Smooth muscle cell (in vitro differentiated cells): Measurements from ENCODE around the gene PTS. TPM values are rescaled to one million over a fixed set of nuclear protein-coding genes. Genes with fewer than 3 reads are reported as not detected.

Source experiments
- DNase-seq: peaks from one replicate; lab custom pipeline; 2025; ENCODE audit not compliant: unreplicated experiment; lab: John Stamatoyannopoulos, UW
- H2AFZ ChIP-seq: fragments of 200-600 bp; sonication (generic); 2 replicates; pipeline ENCODE4 v1.6.0; 2016; ENCODE audit warnings: antibody characterized with exemption, low read depth, mild to moderate bottlenecking
- H3F3A ChIP-seq: fragments of 200-600 bp; sonication (generic); 2 replicates; pipeline ENCODE4 v1.6.0; 2017; ENCODE audit warnings: antibody characterized with exemption, low read depth
- H3K27ac ChIP-seq: fragments of 200-600 bp; sonication (generic); 2 replicates; pipeline ENCODE4 v1.5.1; 2016; ENCODE audit warnings: low read depth, mild to moderate bottlenecking
- H3K27me3 ChIP-seq: fragments of 200-600 bp; sonication (generic); 2 replicates; pipeline ENCODE4 v1.6.1; 2016; ENCODE audit warnings: low read depth, mild to moderate bottlenecking
- H3K36me3 ChIP-seq: fragments of 200-600 bp; sonication (generic); 2 replicates; pipeline ENCODE4 v1.5.1; 2016; ENCODE audit warnings: low read depth
- H3K4me1 ChIP-seq: fragments of 200-600 bp; sonication (generic); 2 replicates; pipeline ENCODE4 v1.5.1; 2016; ENCODE audit warnings: low read depth
- H3K4me2 ChIP-seq: fragments of 200-600 bp; sonication (generic); 2 replicates; pipeline ENCODE4 v1.6.0; 2016; ENCODE audit warnings: mild to moderate bottlenecking
- H3K4me3 ChIP-seq: fragments of 200-600 bp; sonication (generic); 2 replicates; pipeline ENCODE4 v1.5.1; 2016; ENCODE audit warnings: mild to moderate bottlenecking
- H3K79me2 ChIP-seq: fragments of 200-600 bp; sonication (generic); 2 replicates; pipeline ENCODE4 v1.6.0; 2016; ENCODE audit warnings: low read depth, mild to moderate bottlenecking
- H3K9ac ChIP-seq: fragments of 200-600 bp; sonication (generic); 2 replicates; pipeline ENCODE4 v1.6.0; 2016; ENCODE audit warnings: low read depth
- H3K9me3 ChIP-seq: fragments of 200-600 bp; sonication (generic); replicated peaks from 2 replicates; pipeline ENCODE4 v1.5.1; 2016; ENCODE audit warnings: low read depth
- H4K20me1 ChIP-seq: fragments of 200-600 bp; sonication (generic); 2 replicates; pipeline ENCODE4 v1.6.0; 2016; ENCODE audit warnings: low read depth
- WGBS: methylation state at CpG from one replicate; pipeline ENCODE4 v1.1.7; 2016; ENCODE audit warnings: low lambda C conversion rate; 5-methylcytosine and 5-hydroxymethylcytosine counted together
- polyA plus RNA-seq: library from polyadenylated mRNA; unstranded; fragments of >200 nt; fragmentation: Nextera tagmentation; extraction: Ambion mirVana; gene quantifications from 2 replicates; pipeline ENCODE4 v1.2.1, GENCODE V29; 2016
- total RNA-seq: library from RNA; depleted of rRNA; stranded (reverse); fragments of >200 nt; gene quantifications from 2 replicates; pipeline ENCODE4 v1.2.3, GENCODE V29; 2014
- TF ChIP-seq, protein P1 (sequence below): fragments of 200-600 bp; sonication (generic); IDR thresholded peaks from 2 replicates; pipeline ENCODE4 v1.5.1; 2017; ENCODE audit warnings: borderline replicate concordance, mild to moderate bottlenecking, antibody characterized with exemption; ENCODE audit not compliant: insufficient read depth, poor library complexity, severe bottlenecking

Gene PTS
- total RNA-seq (70.9 and 77.4 TPM in 2 replicates), polyA plus RNA-seq (75.4 and 102 TPM in 2 replicates)

DNA sequence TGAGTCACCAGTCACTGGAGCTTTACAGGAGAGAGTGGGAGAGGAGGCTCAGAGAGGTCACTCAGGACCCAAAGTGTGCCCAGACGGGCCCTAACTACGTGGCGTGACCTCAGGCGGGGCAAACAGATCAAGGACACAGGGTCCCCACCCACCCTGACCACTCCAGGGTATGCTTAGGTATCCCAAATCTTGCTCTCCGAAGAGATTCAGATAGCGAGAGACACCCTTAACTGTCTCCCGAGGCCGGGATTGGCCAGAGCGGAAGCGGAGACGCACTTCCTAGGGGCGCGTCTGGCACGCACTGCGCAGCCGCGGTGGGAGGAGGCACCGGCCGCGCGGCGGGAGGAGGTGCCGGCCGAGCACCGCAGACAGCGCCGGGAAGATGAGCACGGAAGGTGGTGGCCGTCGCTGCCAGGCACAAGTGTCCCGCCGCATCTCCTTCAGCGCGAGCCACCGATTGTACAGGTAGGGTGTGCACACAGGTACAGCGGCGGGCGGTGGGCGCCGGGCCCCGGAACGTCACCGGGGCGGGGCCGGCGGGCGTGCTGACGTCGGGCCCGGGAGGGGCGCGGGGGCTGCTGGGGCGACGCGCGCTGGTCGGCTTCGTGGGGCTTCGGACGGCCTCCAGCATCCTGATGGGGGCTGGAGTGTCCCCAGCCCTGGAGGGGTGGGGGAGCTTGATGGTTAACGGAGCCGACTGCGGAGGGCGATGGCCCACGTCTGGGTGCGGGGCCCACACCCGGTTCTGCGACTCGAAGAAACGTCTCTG, at the start of gene PTS:
PTS (plus strand) TSS at position 367 of the 769 bp plus-strand sequence; CDS start at position 383, 16 bp downstream.
- Histone ChIP-seq H3K9me3 (no peaks in the 10 kb centered on the region), H2AFZ (peak within 1 kb of the TSS; percentile 95), H3K27ac (peak within 1 kb of the TSS; percentile 93), H3F3A (no peaks in the 10 kb centered on the region), H4K20me1 (no peaks in the 10 kb centered on the region), H3K4me1 (peaks cover 8% of the 10 kb centered on the region), H3K36me3 (no peaks in the 10 kb centered on the region), H3K4me3 (peak within 1 kb of the TSS; percentile 77), H3K79me2 (peaks cover 33% of the 10 kb centered on the region), H3K9ac (peak within 1 kb of the TSS; percentile 88), H3K27me3 (no peaks in the 10 kb centered on the region), H3K4me2 (peak within 1 kb of the TSS; percentile 94)
- TF ChIP-seq, protein P1, sequence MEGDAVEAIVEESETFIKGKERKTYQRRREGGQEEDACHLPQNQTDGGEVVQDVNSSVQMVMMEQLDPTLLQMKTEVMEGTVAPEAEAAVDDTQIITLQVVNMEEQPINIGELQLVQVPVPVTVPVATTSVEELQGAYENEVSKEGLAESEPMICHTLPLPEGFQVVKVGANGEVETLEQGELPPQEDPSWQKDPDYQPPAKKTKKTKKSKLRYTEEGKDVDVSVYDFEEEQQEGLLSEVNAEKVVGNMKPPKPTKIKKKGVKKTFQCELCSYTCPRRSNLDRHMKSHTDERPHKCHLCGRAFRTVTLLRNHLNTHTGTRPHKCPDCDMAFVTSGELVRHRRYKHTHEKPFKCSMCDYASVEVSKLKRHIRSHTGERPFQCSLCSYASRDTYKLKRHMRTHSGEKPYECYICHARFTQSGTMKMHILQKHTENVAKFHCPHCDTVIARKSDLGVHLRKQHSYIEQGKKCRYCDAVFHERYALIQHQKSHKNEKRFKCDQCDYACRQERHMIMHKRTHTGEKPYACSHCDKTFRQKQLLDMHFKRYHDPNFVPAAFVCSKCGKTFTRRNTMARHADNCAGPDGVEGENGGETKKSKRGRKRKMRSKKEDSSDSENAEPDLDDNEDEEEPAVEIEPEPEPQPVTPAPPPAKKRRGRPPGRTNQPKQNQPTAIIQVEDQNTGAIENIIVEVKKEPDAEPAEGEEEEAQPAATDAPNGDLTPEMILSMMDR, result no peak
- peak; percentile 73 for DNase-seq
- WGBS, result under 1% methylated on average over 62 of the region's 70 CpGs

DNA sequence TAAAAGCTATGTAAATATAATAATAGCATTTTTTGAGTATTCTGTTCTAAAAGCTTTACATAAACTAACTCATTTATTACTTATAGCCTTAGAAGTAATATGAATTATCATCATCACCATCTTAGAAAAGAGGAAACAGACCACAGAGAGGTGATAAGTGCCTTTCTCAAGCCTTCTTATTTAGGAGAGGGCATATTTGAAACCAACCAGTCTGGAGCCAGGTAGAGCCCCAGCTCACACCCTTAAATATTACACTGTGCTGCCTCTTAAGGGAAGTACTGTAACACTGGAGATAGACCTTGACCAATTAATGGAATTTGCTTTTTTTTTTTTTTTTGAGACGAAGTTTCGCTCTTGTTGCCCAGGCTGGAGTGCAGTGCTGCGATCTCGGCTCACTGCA, 48.6 kb upstream of the PTS start:
- no peaks in the 10 kb centered on the region for H3F3A ChIP-seq
- H3K9me3 ChIP-seq, result no peaks in the 10 kb centered on the region
- H4K20me1 ChIP-seq, result no peaks in the 10 kb centered on the region
- H3K36me3 ChIP-seq, result no peaks in the 10 kb centered on the region
- H3K27ac ChIP-seq, result no peak overlapping the region
- no peaks in the 10 kb centered on the region for H3K27me3 ChIP-seq
- H3K4me1 ChIP-seq, result no peaks in the 10 kb centered on the region
- no peak for DNase-seq
- H3K4me2 ChIP-seq, result no peak overlapping the region
- 87% methylated on average over 4 of the region's 4 CpGs for WGBS
- H3K9ac ChIP-seq, result no peak overlapping the region
- TF ChIP-seq, protein P1, result no peak
- no peaks in the 10 kb centered on the region for H3K79me2 ChIP-seq
- peak overlapping the region; percentile 41 for H3K4me3 ChIP-seq
- no peak overlapping the region for H2AFZ ChIP-seq

DNA sequence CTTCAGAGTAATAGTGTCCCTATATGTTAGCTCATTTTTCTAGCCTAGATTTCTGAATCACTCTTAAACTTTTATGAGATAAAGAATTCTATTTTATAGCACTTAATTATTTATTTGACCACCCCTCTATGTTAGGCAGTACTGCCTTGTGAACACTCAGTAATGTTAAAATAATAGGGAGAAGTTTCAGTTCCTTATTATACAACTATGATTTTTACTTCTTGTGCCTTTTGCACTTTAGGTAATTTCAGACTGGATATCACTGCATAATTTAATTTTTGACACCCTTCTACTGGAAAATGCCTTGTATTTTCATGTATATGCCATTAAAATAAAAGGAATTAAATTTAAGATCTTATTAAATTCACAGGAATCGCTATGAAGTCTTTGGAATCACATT, 47.8 kb upstream of the PTS start:
- 94% methylated on average over 1 of the region's 1 CpG for WGBS
- no peaks in the 10 kb centered on the region for H3K4me1 ChIP-seq
- H3K4me2 ChIP-seq, result no peak overlapping the region
- TF ChIP-seq, protein P1, result no peak
- H3K27me3 ChIP-seq, result no peaks in the 10 kb centered on the region
- H3K4me3 ChIP-seq, result peak overlapping the region; percentile 41
- no peak for DNase-seq
- no peaks in the 10 kb centered on the region for H4K20me1 ChIP-seq
- no peaks in the 10 kb centered on the region for H3K9me3 ChIP-seq
- no peak overlapping the region for H3K27ac ChIP-seq
- H3K79me2 ChIP-seq, result no peaks in the 10 kb centered on the region
- no peak overlapping the region for H2AFZ ChIP-seq
- H3F3A ChIP-seq, result no peaks in the 10 kb centered on the region
- H3K9ac ChIP-seq, result no peak overlapping the region
- H3K36me3 ChIP-seq, result no peaks in the 10 kb centered on the region

DNA sequence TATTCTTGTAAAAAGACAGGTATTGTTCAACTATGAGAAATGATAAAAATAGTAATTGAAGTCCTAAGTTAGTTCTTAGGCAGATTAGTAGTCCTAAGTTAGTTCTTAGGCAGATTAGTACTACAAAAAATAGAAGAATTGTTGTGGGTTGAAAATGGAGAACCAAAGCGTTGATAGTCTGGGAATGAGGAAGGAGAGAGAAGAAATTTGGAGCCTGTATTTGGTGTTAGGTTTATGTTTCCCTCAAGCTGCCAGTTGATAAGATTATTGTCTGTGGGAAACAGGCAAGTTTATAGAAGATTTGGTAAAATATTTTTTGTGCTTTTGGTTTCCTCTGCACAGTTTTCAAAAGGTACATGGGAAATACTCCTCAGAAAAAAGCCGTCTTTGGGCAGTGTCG, 47.3 kb upstream of the PTS start:
- Histone ChIP-seq H3K27ac (no peak overlapping the region), H3F3A (no peaks in the 10 kb centered on the region), H3K9me3 (no peaks in the 10 kb centered on the region), H3K4me1 (no peaks in the 10 kb centered on the region), H3K79me2 (no peaks in the 10 kb centered on the region), H3K36me3 (no peaks in the 10 kb centered on the region), H4K20me1 (no peaks in the 10 kb centered on the region), H3K9ac (no peak overlapping the region), H3K4me3 (peak overlapping the region; percentile 41), H3K27me3 (no peaks in the 10 kb centered on the region), H3K4me2 (no peak overlapping the region), H2AFZ (no peak overlapping the region)
- WGBS, result 76% methylated on average over 3 of the region's 3 CpGs
- TF ChIP-seq, protein P1, result no peak
- no peak for DNase-seq
